Activated effector memory CD4-positive, alpha-beta T cell treated with Interleukin-2 at 50 U/mL for 16 hours (primary cell): ENCODE data around the gene KIRREL1.

Experiments used
- DNase-seq: peaks from one replicate; pipeline ENCODE4 v3.0.0-alpha.2; 2020

The KIRREL1 gene

DNA sequence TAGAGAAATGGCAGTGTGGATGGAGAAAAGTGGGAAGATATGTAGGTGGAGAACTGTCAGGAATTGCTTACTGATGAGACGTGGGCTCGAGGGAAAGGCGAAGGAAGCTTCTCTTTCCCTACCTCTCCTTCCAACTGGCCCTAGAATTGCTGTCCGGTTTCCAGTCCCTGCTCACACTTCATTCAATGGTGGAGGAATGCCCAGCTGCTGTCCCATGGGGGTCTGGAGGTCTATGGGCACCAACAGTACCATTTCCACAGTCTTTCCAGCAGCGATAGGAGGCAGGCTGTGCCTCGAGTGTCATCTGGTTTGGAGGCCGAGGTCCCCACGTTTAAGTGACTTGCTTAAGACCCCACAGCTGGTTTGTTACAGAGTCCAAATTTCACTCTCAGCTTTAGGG lies 155.7 kb downstream of the KIRREL1 start:
- no peak for DNase-seq
